HEK293 (cell line): ENCODE results near the gene PIGBOS1.

Source experiments
- CTCF ChIP-seq: fragments of 450-650 bp; formaldehyde crosslinking; IDR thresholded peaks from 2 replicates; pipeline ENCODE4 v1.5.1; 2016; ENCODE audit warnings: missing biosample characterization, missing genetic modification characterization
- KLF7 ChIP-seq: fragments of 450-650 bp; formaldehyde crosslinking; IDR thresholded peaks from 2 replicates; pipeline ENCODE4 v1.5.1; 2016; ENCODE audit warnings: missing biosample characterization, missing genetic modification characterization, borderline replicate concordance
- SETDB1 ChIP-seq: IDR thresholded peaks from one replicate; pipeline ENCODE4 v1.6.1; 2017; ENCODE audit warnings: mild to moderate bottlenecking, low read length, moderate library complexity, mixed read lengths; ENCODE audit not compliant: insufficient read length
- ZFP3 ChIP-seq: fragments of 450-650 bp; formaldehyde crosslinking; IDR thresholded peaks from 2 replicates; pipeline ENCODE4 v1.5.1; 2016; ENCODE audit warnings: low read depth, missing biosample characterization, missing genetic modification characterization
- ZNF132 ChIP-seq: fragments of 450-650 bp; formaldehyde crosslinking; IDR thresholded peaks from 2 replicates; pipeline ENCODE4 v1.5.1; 2017; ENCODE audit warnings: missing biosample characterization, missing genetic modification characterization, borderline replicate concordance
- ZNF248 ChIP-seq: fragments of 450-650 bp; formaldehyde crosslinking; IDR thresholded peaks from 2 replicates; pipeline ENCODE4 v1.5.1; 2017; ENCODE audit warnings: missing biosample characterization, missing genetic modification characterization
- ZNF26 ChIP-seq: fragments of 450-650 bp; formaldehyde crosslinking; IDR thresholded peaks from 2 replicates; pipeline ENCODE4 v1.5.1; 2016; ENCODE audit warnings: missing biosample characterization, missing genetic modification characterization
- ZNF398 ChIP-seq: fragments of 450-650 bp; formaldehyde crosslinking; IDR thresholded peaks from 2 replicates; pipeline ENCODE4 v1.5.1; 2017; ENCODE audit warnings: missing biosample characterization, missing genetic modification characterization
- ZNF585B ChIP-seq: fragments of 450-650 bp; formaldehyde crosslinking; IDR thresholded peaks from 2 replicates; pipeline ENCODE4 v1.5.1; 2016; ENCODE audit warnings: missing biosample characterization, missing genetic modification characterization
- ZNF621 ChIP-seq: fragments of 450-650 bp; formaldehyde crosslinking; IDR thresholded peaks from 2 replicates; pipeline ENCODE4 v1.5.1; 2017; ENCODE audit warnings: missing biosample characterization, missing genetic modification characterization
- ZNF639 ChIP-seq: fragments of 450-650 bp; formaldehyde crosslinking; IDR thresholded peaks from 2 replicates; pipeline ENCODE4 v1.5.1; 2016; ENCODE audit warnings: missing biosample characterization, missing genetic modification characterization
- TF ChIP-seq, protein P1 (sequence below): fragments of 450-650 bp; formaldehyde crosslinking; IDR thresholded peaks from 2 replicates; pipeline ENCODE4 v1.5.1; 2016; ENCODE audit warnings: missing biosample characterization, missing genetic modification characterization

DNA sequence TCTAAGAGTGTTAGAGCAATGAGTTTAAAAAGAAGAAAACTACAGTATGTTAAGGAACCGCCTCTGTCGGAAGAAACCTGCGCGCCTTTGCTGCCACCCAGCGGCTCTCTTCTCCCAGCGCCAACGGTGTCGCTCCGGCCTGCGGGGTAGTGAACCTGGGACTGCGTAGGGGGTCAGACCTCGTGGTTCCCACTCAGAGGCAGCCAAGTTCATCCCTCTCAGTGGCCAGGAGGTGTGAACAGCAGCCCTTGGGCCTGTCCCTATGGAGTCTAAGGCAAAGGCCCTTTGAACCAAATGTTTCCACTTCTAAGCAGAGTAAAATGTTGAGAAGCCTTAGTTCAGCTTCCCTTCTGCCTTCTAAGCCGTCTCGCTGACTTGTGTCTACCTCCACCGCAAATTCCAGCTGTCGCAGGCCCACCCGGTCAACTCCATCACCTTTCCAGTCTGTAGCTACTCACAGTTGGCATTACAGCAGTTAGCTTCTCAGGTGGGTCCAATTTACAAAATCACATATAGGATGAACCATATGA lies 28.3 kb downstream of the PIGBOS1 start:
- peak; percentile 77 for TF ChIP-seq CTCF (tag by site-specific recombination)
- TF ChIP-seq SETDB1 = no peak
- no peak for TF ChIP-seq ZFP3 (tag by site-specific recombination)
- no peak for TF ChIP-seq ZNF248 (tag by site-specific recombination)
- TF ChIP-seq ZNF585B (tag by site-specific recombination) = no peak
- no peak for TF ChIP-seq ZNF621 (tag by site-specific recombination)
- TF ChIP-seq, protein P1, sequence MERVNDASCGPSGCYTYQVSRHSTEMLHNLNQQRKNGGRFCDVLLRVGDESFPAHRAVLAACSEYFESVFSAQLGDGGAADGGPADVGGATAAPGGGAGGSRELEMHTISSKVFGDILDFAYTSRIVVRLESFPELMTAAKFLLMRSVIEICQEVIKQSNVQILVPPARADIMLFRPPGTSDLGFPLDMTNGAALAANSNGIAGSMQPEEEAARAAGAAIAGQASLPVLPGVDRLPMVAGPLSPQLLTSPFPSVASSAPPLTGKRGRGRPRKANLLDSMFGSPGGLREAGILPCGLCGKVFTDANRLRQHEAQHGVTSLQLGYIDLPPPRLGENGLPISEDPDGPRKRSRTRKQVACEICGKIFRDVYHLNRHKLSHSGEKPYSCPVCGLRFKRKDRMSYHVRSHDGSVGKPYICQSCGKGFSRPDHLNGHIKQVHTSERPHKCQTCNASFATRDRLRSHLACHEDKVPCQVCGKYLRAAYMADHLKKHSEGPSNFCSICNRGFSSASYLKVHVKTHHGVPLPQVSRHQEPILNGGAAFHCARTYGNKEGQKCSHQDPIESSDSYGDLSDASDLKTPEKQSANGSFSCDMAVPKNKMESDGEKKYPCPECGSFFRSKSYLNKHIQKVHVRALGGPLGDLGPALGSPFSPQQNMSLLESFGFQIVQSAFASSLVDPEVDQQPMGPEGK = no peak
- no peak for TF ChIP-seq ZNF26 (tag by site-specific recombination)
- TF ChIP-seq ZNF639 (tag by site-specific recombination) = no peak
- TF ChIP-seq ZNF132 = no peak
- no peak for TF ChIP-seq ZNF398 (tag by site-specific recombination)
- no peak for TF ChIP-seq KLF7 (tag by site-specific recombination)
